ENCODE measurements around the gene REXO1. TPM values are rescaled to one million over a fixed set of nuclear protein-coding genes. Genes with fewer than 3 reads are reported as not detected.

REXO1 gene, protein sequence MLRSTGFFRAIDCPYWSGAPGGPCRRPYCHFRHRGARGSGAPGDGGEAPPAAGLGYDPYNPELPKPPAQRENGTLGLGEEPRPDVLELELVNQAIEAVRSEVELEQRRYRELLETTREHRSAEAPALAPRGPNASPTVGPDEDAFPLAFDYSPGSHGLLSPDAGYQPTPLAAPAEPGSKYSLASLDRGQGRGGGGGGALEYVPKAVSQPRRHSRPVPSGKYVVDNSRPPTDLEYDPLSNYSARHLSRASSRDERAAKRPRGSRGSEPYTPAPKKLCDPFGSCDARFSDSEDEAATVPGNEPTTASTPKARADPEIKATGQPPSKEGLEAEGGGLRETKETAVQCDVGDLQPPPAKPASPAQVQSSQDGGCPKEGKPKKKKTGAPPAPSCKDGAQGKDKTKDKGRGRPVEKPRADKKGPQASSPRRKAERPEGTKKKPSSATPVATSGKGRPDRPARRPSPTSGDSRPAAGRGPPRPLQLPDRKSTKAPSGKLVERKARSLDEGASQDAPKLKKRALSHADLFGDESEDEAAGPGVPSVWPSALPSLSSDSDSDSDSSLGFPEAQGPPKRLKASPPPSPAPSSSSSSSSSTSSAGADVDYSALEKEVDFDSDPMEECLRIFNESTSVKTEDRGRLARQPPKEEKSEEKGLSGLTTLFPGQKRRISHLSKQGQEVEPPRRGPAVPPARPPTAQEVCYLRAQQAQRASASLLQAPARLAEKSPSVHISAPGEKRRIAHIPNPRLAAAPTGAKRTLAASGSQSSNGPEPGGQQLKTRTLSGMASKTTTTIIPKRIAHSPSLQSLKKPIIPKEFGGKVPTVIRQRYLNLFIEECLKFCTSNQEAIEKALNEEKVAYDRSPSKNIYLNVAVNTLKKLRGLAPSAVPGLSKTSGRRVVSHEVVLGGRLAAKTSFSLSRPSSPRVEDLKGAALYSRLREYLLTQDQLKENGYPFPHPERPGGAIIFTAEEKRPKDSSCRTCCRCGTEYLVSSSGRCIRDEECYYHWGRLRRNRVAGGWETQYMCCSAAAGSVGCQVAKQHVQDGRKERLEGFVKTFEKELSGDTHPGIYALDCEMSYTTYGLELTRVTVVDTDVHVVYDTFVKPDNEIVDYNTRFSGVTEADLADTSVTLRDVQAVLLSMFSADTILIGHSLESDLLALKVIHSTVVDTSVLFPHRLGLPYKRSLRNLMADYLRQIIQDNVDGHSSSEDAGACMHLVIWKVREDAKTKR
- total RNA-seq: 10 to 100 TPM; 29.8 to 59.1 TPM

DNA sequence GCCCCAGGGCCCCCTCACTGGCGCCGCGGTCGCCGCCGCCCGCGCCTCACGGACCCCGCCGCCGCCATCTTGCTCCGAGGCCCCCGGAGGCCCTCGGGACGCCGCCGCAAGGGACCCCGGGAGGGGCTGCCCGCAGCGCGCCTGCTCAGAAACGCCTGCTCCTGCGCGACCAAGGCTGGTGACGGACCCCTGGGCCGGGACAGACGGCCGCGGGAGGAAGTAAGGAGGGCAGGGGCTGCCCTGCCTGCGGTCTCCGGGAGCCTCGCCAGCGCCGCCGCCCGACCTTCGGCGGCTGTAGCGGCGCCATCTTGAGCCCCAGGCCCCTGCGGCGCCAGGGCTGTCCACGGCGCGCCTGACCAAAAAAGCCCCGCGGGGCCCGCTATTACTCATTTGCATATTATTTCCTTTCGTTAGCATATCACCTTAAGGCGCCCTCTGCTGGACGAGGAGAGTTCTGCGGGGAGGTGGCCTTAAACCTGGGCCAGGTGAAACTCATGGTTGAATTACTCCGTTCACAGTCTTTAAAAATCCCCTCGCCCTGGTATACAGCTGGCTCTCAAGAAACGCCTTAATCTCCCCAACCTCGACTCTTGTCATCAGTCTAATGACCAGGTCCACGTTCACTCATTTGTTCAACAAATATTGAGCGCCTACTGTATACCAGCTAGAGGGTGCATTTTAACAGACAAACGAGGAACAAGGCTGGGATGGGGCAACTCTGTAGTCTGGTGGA lies at the start of gene REXO1:
Gene REXO1 (minus strand): TSS at position 85 of the 733 bp plus-strand sequence. CDS start 125 bp downstream, outside the sequence.
- intact Hi-C loops (cut with DNase I): no loop called here
- peak; percentile 94 for DNase-seq (ENCODE audit: low spot score)

DNA sequence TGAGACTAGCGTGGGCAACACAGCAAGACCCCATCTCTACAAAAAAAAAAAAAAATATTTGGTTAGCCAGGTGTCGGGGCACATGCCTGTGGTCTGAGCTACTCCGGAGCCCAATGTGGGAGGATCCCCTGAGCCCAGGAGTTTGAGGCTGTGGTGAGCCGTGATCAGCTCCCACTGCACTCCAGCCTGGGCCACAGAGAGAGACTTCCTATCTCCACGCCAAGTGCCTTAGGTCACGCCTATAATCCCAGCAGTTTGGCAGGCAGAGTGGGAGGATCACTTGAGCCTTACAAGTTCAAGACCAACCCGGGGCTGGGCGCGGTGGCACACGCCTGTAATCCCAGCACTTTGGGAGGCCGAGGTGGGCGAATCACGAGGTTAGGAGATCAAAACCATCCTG lies 48.2 kb upstream of the REXO1 start:
- Histone ChIP-seq H3K36me3 (no peaks in the 10 kb centered on the region), H3K4me3 (no peak overlapping the region), H3K4me1 (replicated peaks) (no peaks in the 10 kb centered on the region), H3K27ac (no peak overlapping the region), H3K27me3 (replicated peaks; ENCODE audit: insufficient read depth) (no peaks in the 10 kb centered on the region), H3K9me3 (no peaks in the 10 kb centered on the region)
- TF ChIP-seq, protein P1, sequence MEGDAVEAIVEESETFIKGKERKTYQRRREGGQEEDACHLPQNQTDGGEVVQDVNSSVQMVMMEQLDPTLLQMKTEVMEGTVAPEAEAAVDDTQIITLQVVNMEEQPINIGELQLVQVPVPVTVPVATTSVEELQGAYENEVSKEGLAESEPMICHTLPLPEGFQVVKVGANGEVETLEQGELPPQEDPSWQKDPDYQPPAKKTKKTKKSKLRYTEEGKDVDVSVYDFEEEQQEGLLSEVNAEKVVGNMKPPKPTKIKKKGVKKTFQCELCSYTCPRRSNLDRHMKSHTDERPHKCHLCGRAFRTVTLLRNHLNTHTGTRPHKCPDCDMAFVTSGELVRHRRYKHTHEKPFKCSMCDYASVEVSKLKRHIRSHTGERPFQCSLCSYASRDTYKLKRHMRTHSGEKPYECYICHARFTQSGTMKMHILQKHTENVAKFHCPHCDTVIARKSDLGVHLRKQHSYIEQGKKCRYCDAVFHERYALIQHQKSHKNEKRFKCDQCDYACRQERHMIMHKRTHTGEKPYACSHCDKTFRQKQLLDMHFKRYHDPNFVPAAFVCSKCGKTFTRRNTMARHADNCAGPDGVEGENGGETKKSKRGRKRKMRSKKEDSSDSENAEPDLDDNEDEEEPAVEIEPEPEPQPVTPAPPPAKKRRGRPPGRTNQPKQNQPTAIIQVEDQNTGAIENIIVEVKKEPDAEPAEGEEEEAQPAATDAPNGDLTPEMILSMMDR (IDR thresholded peaks at IDR 0.05): no peak
- TF ChIP-seq POLR2A (IDR thresholded peaks at IDR 0.05) (no peak), POLR2AphosphoS5 (IDR thresholded peaks at IDR 0.05) (no peak)
- intact Hi-C loops (cut with DNase I): no loop called here
- WGBS: 94% methylated on average over 13 of the region's 13 CpGs
- DNase-seq (ENCODE audit: low spot score): no peak

More for the DNA sequence above, at the start of gene REXO1:
- peak within 1 kb of the TSS; percentile 95 to 100 for H3K27ac ChIP-seq
- no peaks in the 10 kb centered on the region for H3K27me3 ChIP-seq (replicated peaks; ENCODE audit: insufficient read depth)
- H3K36me3 ChIP-seq: no peaks in the 10 kb centered on the region
- H3K4me3 ChIP-seq: peak within 1 kb of the TSS; percentile 93 to 95
- peaks cover 31% of the 10 kb centered on the region for H3K4me1 ChIP-seq (replicated peaks)
- 2% methylated on average over 41 of the region's 60 CpGs for WGBS
- TF ChIP-seq, protein P1 (IDR thresholded peaks at IDR 0.05): peak; percentile 91 to 97 (median 94)
- TF ChIP-seq POLR2A (IDR thresholded peaks at IDR 0.05) (peak; percentile 27), POLR2AphosphoS5 (IDR thresholded peaks at IDR 0.05) (peak; percentile 85)
- H3K9me3 ChIP-seq: no peaks in the 10 kb centered on the region

DNA sequence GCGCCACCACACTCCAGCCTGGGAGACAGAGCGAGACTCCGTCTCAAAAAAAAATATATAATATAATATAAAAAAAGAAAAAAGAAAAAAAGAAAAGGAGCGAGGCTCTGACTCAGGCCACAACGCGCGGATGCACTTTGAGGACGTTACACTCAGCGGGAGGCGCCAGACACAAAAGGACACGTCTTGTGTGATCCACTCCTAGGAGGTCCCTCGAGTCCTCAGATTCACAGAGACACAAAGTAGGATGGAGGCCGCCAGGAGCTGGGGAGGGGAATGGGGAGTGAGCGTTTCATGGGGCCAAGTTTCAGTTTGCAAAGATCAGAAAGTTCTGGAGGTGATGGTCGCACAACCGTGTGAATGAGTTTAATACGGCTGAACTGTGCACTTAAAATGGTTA lies 45.5 kb upstream of the REXO1 start:
- WGBS: 79% methylated on average over 17 of the region's 17 CpGs
- DNase-seq (ENCODE audit: low spot score): no peak

DNA sequence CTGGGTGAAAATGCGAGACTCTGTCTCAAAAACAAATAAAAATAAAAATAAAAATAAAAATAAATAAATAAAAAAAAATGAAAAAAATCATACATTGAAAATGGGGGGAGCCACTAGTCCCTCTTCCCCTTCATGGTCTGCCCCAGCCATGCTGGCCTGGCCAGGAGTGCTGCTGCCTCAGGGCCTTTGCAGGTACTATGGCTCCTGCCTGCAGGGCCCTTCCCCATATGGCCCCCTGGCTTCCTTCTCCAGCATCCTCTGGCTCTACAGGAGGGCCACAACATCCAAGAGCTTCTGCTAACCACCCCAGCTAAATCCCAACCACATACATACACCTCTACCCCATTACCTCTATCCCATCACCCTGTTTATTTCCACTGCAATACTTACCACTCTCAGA lies 41.6 kb upstream of the REXO1 start:
- Histone ChIP-seq H3K27me3 (replicated peaks; ENCODE audit: insufficient read depth) (no peaks in the 10 kb centered on the region), H3K4me3 (no peak overlapping the region), H3K36me3 (no peaks in the 10 kb centered on the region), H3K27ac (no peak overlapping the region), H3K9me3 (no peaks in the 10 kb centered on the region), H3K4me1 (replicated peaks) (no peaks in the 10 kb centered on the region)
- TF ChIP-seq, protein P1 (IDR thresholded peaks at IDR 0.05): no peak
- TF ChIP-seq POLR2A (IDR thresholded peaks at IDR 0.05): no peak
- TF ChIP-seq POLR2AphosphoS5 (IDR thresholded peaks at IDR 0.05): no peak
- intact Hi-C loops (cut with DNase I): no loop called here
- DNase-seq (ENCODE audit: low spot score): no peak
- 100% methylated on average over 1 of the region's 1 CpG for WGBS

More for the DNA sequence above, 45.5 kb upstream of the REXO1 start:
- no peaks in the 10 kb centered on the region for H3K4me1 ChIP-seq (replicated peaks)
- no peaks in the 10 kb centered on the region for H3K36me3 ChIP-seq
- TF ChIP-seq POLR2A (IDR thresholded peaks at IDR 0.05) (no peak), POLR2AphosphoS5 (IDR thresholded peaks at IDR 0.05) (no peak)
- TF ChIP-seq, protein P1 (IDR thresholded peaks at IDR 0.05): no peak
- H3K27me3 ChIP-seq (replicated peaks; ENCODE audit: insufficient read depth): no peaks in the 10 kb centered on the region
- H3K27ac ChIP-seq: no peak overlapping the region
- H3K9me3 ChIP-seq: no peaks in the 10 kb centered on the region
- intact Hi-C loops (cut with DNase I): no loop called here
- H3K4me3 ChIP-seq: no peak overlapping the region
